Neural progenitor cell (in vitro differentiated cells): Measurements from ENCODE around the gene FAM118B. TPM values are rescaled to one million over a fixed set of nuclear protein-coding genes. Genes with fewer than 3 reads are reported as not detected.

Experiments
- DNase-seq: peaks from one replicate; pipeline ENCODE4 v3.0.0-alpha.2; 2016; ENCODE audit warnings: low spot score
- H2AFZ ChIP-seq: fragments of 200-600 bp; sonication (generic); replicated peaks from 2 replicates; pipeline ENCODE4 v1.6.1; 2016; ENCODE audit warnings: antibody characterized with exemption
- H3F3A ChIP-seq: fragments of 200-600 bp; sonication (generic); 2 replicates; pipeline ENCODE4 v1.6.1; 2016; ENCODE audit warnings: antibody characterized with exemption, low read depth
- H3K27ac ChIP-seq: fragments of 200-600 bp; sonication (generic); 2 replicates; pipeline ENCODE4 v1.5.1; 2016; ENCODE audit warnings: mild to moderate bottlenecking
- H3K27me3 ChIP-seq: fragments of 200-600 bp; sonication (generic); 2 replicates; pipeline ENCODE4 v1.6.1; 2016; ENCODE audit warnings: mild to moderate bottlenecking, moderate library complexity
- H3K36me3 ChIP-seq: fragments of 200-600 bp; sonication (generic); 2 replicates; pipeline ENCODE4 v1.5.1; 2016
- H3K4me1 ChIP-seq: fragments of 200-600 bp; sonication (generic); 2 replicates; pipeline ENCODE4 v1.6.1; 2016; ENCODE audit warnings: mixed run types
- H3K4me2 ChIP-seq: fragments of 200-600 bp; sonication (generic); 2 replicates; pipeline ENCODE4 v1.6.1; 2016
- H3K4me3 ChIP-seq: fragments of 200-600 bp; sonication (generic); 2 replicates; pipeline ENCODE4 v1.5.1; 2016
- H3K79me2 ChIP-seq: fragments of 200-600 bp; sonication (generic); 2 replicates; pipeline ENCODE4 v1.6.1; 2016; ENCODE audit warnings: low read depth
- H3K9ac ChIP-seq: fragments of 200-600 bp; sonication (generic); 2 replicates; pipeline ENCODE4 v1.6.1; 2016
- H3K9me3 ChIP-seq: fragments of 200-600 bp; sonication (generic); 2 replicates; pipeline ENCODE4 v1.5.1; 2016; ENCODE audit warnings: low read depth
- H4K20me1 ChIP-seq: fragments of 200-600 bp; sonication (generic); 2 replicates; pipeline ENCODE4 v1.6.1; 2016; ENCODE audit warnings: low read depth
- H3K27ac Mint-ChIP-seq: 3 replicates; pipeline ENCODE4 v1.8.0; 2021; ENCODE audit warnings: mixed read lengths
- H3K27me3 Mint-ChIP-seq: 2 replicates; pipeline ENCODE4 v1.8.0; 2022; ENCODE audit warnings: low read depth, mild to moderate bottlenecking, inconsistent platforms, moderate library complexity, mixed read lengths; ENCODE audit not compliant: insufficient read depth
- H3K36me3 Mint-ChIP-seq: 3 replicates; pipeline ENCODE4 v1.8.0; 2021; ENCODE audit warnings: mixed read lengths
- H3K4me1 Mint-ChIP-seq: 3 replicates; pipeline ENCODE4 v1.8.0; 2021; ENCODE audit warnings: mixed read lengths
- H3K4me3 Mint-ChIP-seq: 3 replicates; pipeline ENCODE4 v1.8.0; 2021; ENCODE audit warnings: mild to moderate bottlenecking, moderate library complexity, mixed read lengths
- H3K9me3 Mint-ChIP-seq: 3 replicates; pipeline ENCODE4 v1.8.0; 2020; ENCODE audit warnings: mixed read lengths
- EZH2 ChIP-seq: fragments of 200-600 bp; sonication (generic); IDR thresholded peaks from 2 replicates; pipeline ENCODE4 v1.6.1; 2017; ENCODE audit warnings: antibody characterized with exemption, mild to moderate bottlenecking, moderate library complexity
- EZH2phosphoT487 ChIP-seq: fragments of 200-600 bp; sonication (generic); IDR thresholded peaks from 2 replicates; pipeline ENCODE4 v1.6.1; 2017; ENCODE audit warnings: antibody characterized with exemption
- total RNA-seq: library from RNA; depleted of rRNA; stranded (reverse); fragments of >200 nt; gene quantifications from 2 replicates; pipeline ENCODE4 v1.2.3, GENCODE V29; 2015; ENCODE audit warnings: low replicate concordance
- TF ChIP-seq, protein P1 (sequence below): fragments of 200-600 bp; sonication (generic); IDR thresholded peaks from 2 replicates; pipeline ENCODE4 v1.5.1; 2017; ENCODE audit warnings: antibody characterized with exemption, mild to moderate bottlenecking

Gene FAM118B
- total RNA-seq, 1 donor from 2014 or later, result 43.2 TPM

DNA sequence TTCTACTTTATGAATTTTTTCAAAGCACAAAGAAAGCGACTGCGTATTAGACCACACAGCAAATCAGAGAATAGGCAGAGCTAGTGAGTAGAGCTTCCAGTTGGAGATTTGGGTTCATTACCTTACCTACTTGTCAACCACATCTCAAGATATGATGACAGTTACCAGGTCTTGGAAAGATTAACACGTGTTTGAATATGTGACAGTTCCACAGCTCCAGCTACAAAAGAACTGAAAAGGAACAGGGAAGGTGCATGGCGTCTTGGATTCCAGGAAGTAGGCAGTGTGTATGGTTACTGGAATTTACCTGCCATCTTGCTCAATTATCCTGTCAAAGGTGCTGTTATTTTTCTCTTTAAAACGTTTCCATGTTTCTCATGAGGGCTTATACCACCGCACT is 76.7 kb downstream of the FAM118B start:
- Histone ChIP-seq H3K9ac (no peak overlapping the region), H3K4me3 (no peak overlapping the region), H3K4me1 (peaks cover 5% of the 10 kb centered on the region), H3K27ac (no peak overlapping the region), H3F3A (peaks cover 6% of the 10 kb centered on the region), H3K36me3 (no peaks in the 10 kb centered on the region), H4K20me1 (no peaks in the 10 kb centered on the region), H3K4me2 (no peak overlapping the region), H3K27me3 (peaks cover 9% of the 10 kb centered on the region), H2AFZ (no peak overlapping the region), H3K9me3 (no peaks in the 10 kb centered on the region), H3K79me2 (peaks cover 5% of the 10 kb centered on the region)
- no peak for DNase-seq
- Mint-ChIP-seq H3K4me1 (peaks cover 7% of the 10 kb centered on the region), H3K9me3 (no peaks in the 10 kb centered on the region), H3K27me3 (peaks cover 4% of the 10 kb centered on the region), H3K4me3 (no peak overlapping the region), H3K27ac (no peak overlapping the region), H3K36me3 (peaks cover 9% of the 10 kb centered on the region)
- TF ChIP-seq, protein P1, sequence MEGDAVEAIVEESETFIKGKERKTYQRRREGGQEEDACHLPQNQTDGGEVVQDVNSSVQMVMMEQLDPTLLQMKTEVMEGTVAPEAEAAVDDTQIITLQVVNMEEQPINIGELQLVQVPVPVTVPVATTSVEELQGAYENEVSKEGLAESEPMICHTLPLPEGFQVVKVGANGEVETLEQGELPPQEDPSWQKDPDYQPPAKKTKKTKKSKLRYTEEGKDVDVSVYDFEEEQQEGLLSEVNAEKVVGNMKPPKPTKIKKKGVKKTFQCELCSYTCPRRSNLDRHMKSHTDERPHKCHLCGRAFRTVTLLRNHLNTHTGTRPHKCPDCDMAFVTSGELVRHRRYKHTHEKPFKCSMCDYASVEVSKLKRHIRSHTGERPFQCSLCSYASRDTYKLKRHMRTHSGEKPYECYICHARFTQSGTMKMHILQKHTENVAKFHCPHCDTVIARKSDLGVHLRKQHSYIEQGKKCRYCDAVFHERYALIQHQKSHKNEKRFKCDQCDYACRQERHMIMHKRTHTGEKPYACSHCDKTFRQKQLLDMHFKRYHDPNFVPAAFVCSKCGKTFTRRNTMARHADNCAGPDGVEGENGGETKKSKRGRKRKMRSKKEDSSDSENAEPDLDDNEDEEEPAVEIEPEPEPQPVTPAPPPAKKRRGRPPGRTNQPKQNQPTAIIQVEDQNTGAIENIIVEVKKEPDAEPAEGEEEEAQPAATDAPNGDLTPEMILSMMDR, result no peak
- TF ChIP-seq EZH2phosphoT487 (no peak), EZH2 (no peak)

DNA sequence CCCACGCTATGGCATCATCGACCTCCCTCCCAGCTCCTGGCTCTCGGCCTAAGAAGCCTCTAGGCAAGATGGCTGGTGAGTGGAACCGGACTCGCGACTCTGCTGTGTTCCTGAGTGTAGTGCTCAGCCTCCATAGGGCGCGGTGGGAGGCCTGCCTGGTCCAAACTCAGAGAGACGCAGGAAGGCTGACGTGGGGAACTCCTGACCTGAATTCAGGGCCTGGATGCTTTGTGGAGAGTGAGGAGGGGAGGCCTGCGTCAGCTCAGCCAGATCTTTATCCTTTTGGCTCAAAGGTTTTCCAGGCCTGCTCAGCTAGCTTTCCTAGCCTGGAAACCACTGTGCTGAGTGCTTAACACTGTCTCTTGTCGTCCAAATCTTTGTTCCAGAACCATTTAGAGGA is 79.3 kb downstream of the FAM118B start:
- H3K79me2 ChIP-seq, result no peaks in the 10 kb centered on the region
- H3K4me1 Mint-ChIP-seq, result no peaks in the 10 kb centered on the region
- no peak overlapping the region for H3K27ac Mint-ChIP-seq

DNA sequence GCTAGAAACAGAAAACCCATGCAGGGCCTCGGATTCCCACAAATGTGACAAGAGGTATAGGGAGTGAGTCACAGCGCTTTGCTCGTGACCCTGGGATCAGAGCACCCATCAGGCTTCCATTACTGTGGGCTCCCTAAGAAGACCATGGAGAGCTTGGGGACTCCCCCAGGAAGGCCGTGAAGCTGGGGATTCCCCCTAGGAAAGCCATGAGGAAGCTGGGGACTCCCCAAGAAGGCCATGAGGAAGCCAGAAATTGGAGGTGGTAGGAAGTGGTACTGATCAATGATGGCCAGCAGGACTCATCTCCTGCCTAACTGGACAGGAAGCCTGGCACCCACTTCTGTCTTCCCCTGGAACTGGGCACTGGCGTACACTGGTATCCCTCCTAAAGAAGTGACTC is 82.1 kb downstream of the FAM118B start:
- Histone ChIP-seq H3F3A (no peaks in the 10 kb centered on the region), H3K4me3 (no peak overlapping the region), H2AFZ (no peak overlapping the region), H3K27ac (no peak overlapping the region), H4K20me1 (no peaks in the 10 kb centered on the region), H3K4me1 (no peaks in the 10 kb centered on the region), H3K9ac (no peak overlapping the region), H3K9me3 (no peaks in the 10 kb centered on the region), H3K79me2 (no peaks in the 10 kb centered on the region), H3K4me2 (no peak overlapping the region), H3K27me3 (no peaks in the 10 kb centered on the region), H3K36me3 (no peaks in the 10 kb centered on the region)
- Mint-ChIP-seq H3K4me3 (no peak overlapping the region), H3K4me1 (no peaks in the 10 kb centered on the region), H3K27ac (no peak overlapping the region), H3K27me3 (peaks cover 2% of the 10 kb centered on the region), H3K36me3 (peaks cover 16% of the 10 kb centered on the region), H3K9me3 (no peaks in the 10 kb centered on the region)
- TF ChIP-seq EZH2, result no peak
- TF ChIP-seq, protein P1, result no peak
- no peak for TF ChIP-seq EZH2phosphoT487
- DNase-seq, result no peak

More for the DNA sequence above, 79.3 kb downstream of the FAM118B start:
- Histone ChIP-seq H3K9me3 (no peaks in the 10 kb centered on the region), H3K36me3 (no peaks in the 10 kb centered on the region), H3K4me2 (no peak overlapping the region), H3K9ac (no peak overlapping the region), H2AFZ (no peak overlapping the region), H3K4me1 (no peaks in the 10 kb centered on the region), H3K4me3 (no peak overlapping the region), H3K27ac (no peak overlapping the region), H4K20me1 (no peaks in the 10 kb centered on the region), H3F3A (no peaks in the 10 kb centered on the region), H3K27me3 (no peaks in the 10 kb centered on the region)
- Mint-ChIP-seq H3K36me3 (peaks cover 18% of the 10 kb centered on the region), H3K9me3 (no peaks in the 10 kb centered on the region), H3K27me3 (peaks cover 2% of the 10 kb centered on the region), H3K4me3 (no peak overlapping the region)
- DNase-seq, result no peak
- TF ChIP-seq EZH2phosphoT487 (no peak), EZH2 (no peak)
- TF ChIP-seq, protein P1, result no peak
